Stomach (tissue), 9 donors: ENCODE measurements around the gene WWOX. TPM values are rescaled to one million over a fixed set of nuclear protein-coding genes. Genes with fewer than 3 reads are reported as not detected.

Experiments
- DNase-seq, 2 donors: peaks; one replicate each; pipeline versions ENCODE4 v3.0.0 to v3.0.0-alpha.2; 2013 to 2019
- H3K27ac ChIP-seq, 5 donors: fragments of 200-600 bp in 4 of 5; sonication (generic) in 4 of 5; one replicate each; pipeline ENCODE4 v1.5.1; 2013 to 2019; ENCODE audit warnings: mild to moderate bottlenecking in 1 of 5, moderate library complexity in 1 of 5
- H3K27me3 ChIP-seq, 3 donors: fragments of 200-600 bp; sonication (generic); one replicate each; pipeline ENCODE4 v1.5.1; 2017 to 2019; ENCODE audit warnings: mixed run types in 1 of 3
- H3K36me3 ChIP-seq, 4 donors: fragments of 200-600 bp; sonication (generic); 1 replicate in 3 of 4; 2 replicates in 1 of 4; pipeline ENCODE4 v1.5.1; 2016 to 2019
- H3K4me1 ChIP-seq, 4 donors: fragments of 200-600 bp; sonication (generic); one replicate each; pipeline ENCODE4 v1.5.1; 2016 to 2019
- H3K4me3 ChIP-seq, 4 donors: fragments of 200-600 bp; sonication (generic) in 3 of 4; one replicate each; pipeline ENCODE4 v1.5.1; 2016 to 2019; ENCODE audit warnings: mild to moderate bottlenecking in 1 of 4
- H3K9me3 ChIP-seq, 4 donors: fragments of 200-600 bp; sonication (generic); one replicate each; pipeline ENCODE4 v1.5.1; 2016 to 2019
- CTCF ChIP-seq, 7 experiments: fragments of 450-650 bp in 4 of 7; fragments of 200-600 bp in 3 of 7; sonication (generic) in 3 of 7; IDR thresholded peaks; one replicate each; pipeline ENCODE4 v1.5.1; 2016 to 2019; ENCODE audit warnings: antibody characterized with exemption in 7 of 7, control low read depth in 2 of 7, mild to moderate bottlenecking in 1 of 7
- EP300 ChIP-seq: sonication (generic); formaldehyde crosslinking; IDR thresholded peaks from one replicate; pipeline ENCODE4 v1.6.1; 2017; ENCODE audit warnings: antibody characterized with exemption
- POLR2A ChIP-seq, 4 donors: fragments of 450-650 bp; IDR thresholded peaks; one replicate each; pipeline ENCODE4 v1.6.1; 2016; ENCODE audit warnings: antibody characterized with exemption in 4 of 4, control low read depth in 2 of 4, mild to moderate bottlenecking in 1 of 4, moderate library complexity in 1 of 4
- POLR2AphosphoS5 ChIP-seq, 3 donors: sonication (generic); formaldehyde crosslinking; IDR thresholded peaks; one replicate each; pipeline ENCODE4 v1.6.1; 2016; ENCODE audit warnings: antibody characterized with exemption in 3 of 3
- WGBS, 5 donors: extraction: QIAGEN DNeasy Blood & Tissue Kit in 3 of 5; methylation state at CpG; one replicate each; pipeline versions ENCODE4 v1.1.5 to v1.1.7; 2013 to 2018; 5-methylcytosine and 5-hydroxymethylcytosine counted together
- intact Hi-C: fragments of 100-400 bp; cut with DNase I; formaldehyde crosslinking; loops from one replicate; pipeline ENCODE4 v1.15.1; 2023; ENCODE audit warnings: low total_unique reads
- polyA plus RNA-seq, 3 donors: library from polyadenylated mRNA; stranded (reverse); fragments of 200-250 nt; gene quantifications; one replicate each; pipeline ENCODE4 v1.2.3, GENCODE V29; 2013
- total RNA-seq, 5 donors: library from RNA; depleted of rRNA; stranded (reverse); fragments of >200 nt; gene quantifications; one replicate each; pipeline versions ENCODE4 v1.1.0 to v1.2.3, GENCODE V29; 2014 to 2016
- donor health status: healthy with polysubstance abuse.
- donor health status: Bipolar disorder and iron deficiency.
- donor health status: healthy.

WWOX gene
- total and polyA plus RNA-seq, 8 donors = 7.7 to 129 (median 48.7) TPM

- Histone ChIP-seq H3K4me1 (peaks cover 24 to 46% (median 39%) of the 10 kb centered on the region in 4 donors), H3K4me3 (no peak overlapping the region), H3K27me3 (no peaks in the 10 kb centered on the region), H3K27ac (peak overlapping the region; percentile 53 to 76 (median 72)), H3K36me3 (no peaks in the 10 kb centered on the region), H3K9me3 (no peaks in the 10 kb centered on the region)
- TF ChIP-seq POLR2A (IDR thresholded peaks at IDR 0.05) = no peak
- TF ChIP-seq CTCF (IDR thresholded peaks at IDR 0.05) = no peak
- TF ChIP-seq POLR2AphosphoS5 (IDR thresholded peaks at IDR 0.05) = no peak
- TF ChIP-seq EP300 = no peak
- WGBS, 5 donors = 19 to 35% (median 22%) methylated on average over 5 of the region's 5 CpGs
- peak in 1 of 2 donors; percentile 77 for DNase-seq
- intact Hi-C loops = no loop called here
Observed at GRCh38 chr16:78242239-78242630, 142.8 kb downstream of the WWOX start.

GRCh38 chr16:78244131-78244895 lies 144.9 kb downstream of the WWOX start:
- 37 to 71% (median 48%) methylated on average over 9 of the region's 9 CpGs for WGBS, 5 donors
- DNase-seq = peak; percentile 57 to 78
- H3K4me1 ChIP-seq = peaks cover 24 to 53% (median 39%) of the 10 kb centered on the region in 4 donors
- intact Hi-C loops = no loop called here
- H3K27ac ChIP-seq = peak overlapping the region; percentile 16 to 76 (median 31)
- H3K4me3 ChIP-seq = no peak overlapping the region
- no peaks in the 10 kb centered on the region for H3K27me3 ChIP-seq
- H3K36me3 ChIP-seq = no peaks in the 10 kb centered on the region
- no peaks in the 10 kb centered on the region for H3K9me3 ChIP-seq
- no peak for TF ChIP-seq POLR2AphosphoS5 (IDR thresholded peaks at IDR 0.05)
- no peak for TF ChIP-seq EP300
- TF ChIP-seq CTCF (IDR thresholded peaks at IDR 0.05) = no peak
- no peak for TF ChIP-seq POLR2A (IDR thresholded peaks at IDR 0.05)

- peaks cover 20 to 44% (median 29%) of the 10 kb centered on the region in 4 donors for H3K4me1 ChIP-seq
- H3K36me3 ChIP-seq = no peaks in the 10 kb centered on the region
- no peaks in the 10 kb centered on the region for H3K9me3 ChIP-seq
- H3K27me3 ChIP-seq = no peaks in the 10 kb centered on the region
- TF ChIP-seq POLR2A (IDR thresholded peaks at IDR 0.05) (no peak), CTCF (IDR thresholded peaks at IDR 0.05) (no peak), EP300 (no peak), POLR2AphosphoS5 (IDR thresholded peaks at IDR 0.05) (no peak)
- 78 to 89% (median 79%) methylated on average over 9 of the region's 9 CpGs for WGBS, 5 donors
- intact Hi-C loops = no loop called here
- H3K27ac ChIP-seq = no peak overlapping the region
- DNase-seq = no peak
- H3K4me3 ChIP-seq = no peak overlapping the region
Observed at GRCh38 chr16:78246559-78246958, 147.1 kb downstream of the WWOX start.

GRCh38 chr16:78249056-78249455 lies 149.6 kb downstream of the WWOX start:
- TF ChIP-seq POLR2A (IDR thresholded peaks at IDR 0.05) = no peak
- TF ChIP-seq EP300 = no peak
- peak in 2 of 3 donors; percentile 41 to 56 for TF ChIP-seq POLR2AphosphoS5 (IDR thresholded peaks at IDR 0.05)
- peak in 3 of 7 experiments; percentile 27 to 55 (median 31) for TF ChIP-seq CTCF (IDR thresholded peaks at IDR 0.05)
- Histone ChIP-seq H3K4me1 (peaks cover 3 to 32% (median 10%) of the 10 kb centered on the region in 4 donors), H3K36me3 (no peaks in the 10 kb centered on the region), H3K4me3 (no peak overlapping the region), H3K9me3 (no peaks in the 10 kb centered on the region), H3K27me3 (no peaks in the 10 kb centered on the region), H3K27ac (no peak overlapping the region)
- 29 to 53% (median 33%) methylated on average over 13 of the region's 13 CpGs for WGBS, 5 donors
- intact Hi-C loops = no loop called here
- peak; percentile 85 to 91 for DNase-seq
